Uterus (tissue), 4 donors: Measurements from ENCODE around the gene SCRN2. TPM values are rescaled to one million over a fixed set of nuclear protein-coding genes. Genes with fewer than 3 reads are reported as not detected.

Source experiments
- DNase-seq, 2 donors: peaks; one replicate each; pipeline ENCODE4 v3.0.0-alpha.2; 2019 to 2020
- H3K27ac ChIP-seq, 2 donors: fragments of 200-600 bp; sonication (generic); 1 replicate in 1 of 2; 2 replicates in 1 of 2; pipeline ENCODE4 v1.5.1; 2016 to 2018
- H3K27me3 ChIP-seq, 2 donors: fragments of 200-600 bp; sonication (generic); one replicate each; pipeline ENCODE4 v1.5.1; 2018 to 2019; ENCODE audit warnings: control low read depth in 1 of 2
- H3K36me3 ChIP-seq, 2 donors: fragments of 200-600 bp; sonication (generic); one replicate each; pipeline ENCODE4 v1.5.1; 2019; ENCODE audit warnings: control low read depth in 1 of 2
- H3K4me1 ChIP-seq, 2 donors: fragments of 200-600 bp; sonication (generic); one replicate each; pipeline ENCODE4 v1.5.1; 2018 to 2019; ENCODE audit warnings: control low read depth in 1 of 2
- H3K4me3 ChIP-seq, 2 donors: fragments of 200-600 bp; sonication (generic); 1 replicate in 1 of 2; 2 replicates in 1 of 2; pipeline ENCODE4 v1.5.1; 2018 to 2019; ENCODE audit warnings: mild to moderate bottlenecking in 1 of 2
- H3K9me3 ChIP-seq, 2 donors: fragments of 200-600 bp; sonication (generic); one replicate each; pipeline ENCODE4 v1.5.1; 2019; ENCODE audit warnings: control low read depth in 1 of 2
- POLR2A ChIP-seq, 2 donors: fragments of 450-650 bp; IDR thresholded peaks; one replicate each; pipeline ENCODE4 v1.6.1; 2016; ENCODE audit warnings: antibody characterized with exemption in 2 of 2, mild to moderate bottlenecking in 1 of 2, moderate library complexity in 1 of 2
- intact Hi-C: fragments of 100-400 bp; cut with DNase I; formaldehyde crosslinking; loops from one replicate; pipeline ENCODE4 v1.15.1; 2023; ENCODE audit warnings: low total_unique reads
- total RNA-seq, 4 donors: library from RNA; depleted of rRNA in 3 of 4; stranded (reverse); fragments of >200 nt in 3 of 4; gene quantifications; one replicate each; pipeline versions ENCODE4 v1.1.0 to v1.2.4, GENCODE V29; 2014 to 2023
- TF ChIP-seq, protein P1 (sequence below), 4 experiments: fragments of 200-600 bp in 2 of 4; fragments of 450-650 bp in 2 of 4; sonication (generic) in 2 of 4; IDR thresholded peaks; one replicate each; pipeline ENCODE4 v1.5.1; 2016 to 2019; ENCODE audit warnings: antibody characterized with exemption in 4 of 4, mild to moderate bottlenecking in 2 of 4, moderate library complexity in 1 of 4
- donor health status: DM: yes; HTN: yes; CAD: no.

SCRN2 gene
- total RNA-seq, 4 donors from 2014 or later: 12.4 to 80.7 (median 39.8) TPM

- no peak for DNase-seq
- TF ChIP-seq, protein P1, sequence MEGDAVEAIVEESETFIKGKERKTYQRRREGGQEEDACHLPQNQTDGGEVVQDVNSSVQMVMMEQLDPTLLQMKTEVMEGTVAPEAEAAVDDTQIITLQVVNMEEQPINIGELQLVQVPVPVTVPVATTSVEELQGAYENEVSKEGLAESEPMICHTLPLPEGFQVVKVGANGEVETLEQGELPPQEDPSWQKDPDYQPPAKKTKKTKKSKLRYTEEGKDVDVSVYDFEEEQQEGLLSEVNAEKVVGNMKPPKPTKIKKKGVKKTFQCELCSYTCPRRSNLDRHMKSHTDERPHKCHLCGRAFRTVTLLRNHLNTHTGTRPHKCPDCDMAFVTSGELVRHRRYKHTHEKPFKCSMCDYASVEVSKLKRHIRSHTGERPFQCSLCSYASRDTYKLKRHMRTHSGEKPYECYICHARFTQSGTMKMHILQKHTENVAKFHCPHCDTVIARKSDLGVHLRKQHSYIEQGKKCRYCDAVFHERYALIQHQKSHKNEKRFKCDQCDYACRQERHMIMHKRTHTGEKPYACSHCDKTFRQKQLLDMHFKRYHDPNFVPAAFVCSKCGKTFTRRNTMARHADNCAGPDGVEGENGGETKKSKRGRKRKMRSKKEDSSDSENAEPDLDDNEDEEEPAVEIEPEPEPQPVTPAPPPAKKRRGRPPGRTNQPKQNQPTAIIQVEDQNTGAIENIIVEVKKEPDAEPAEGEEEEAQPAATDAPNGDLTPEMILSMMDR (IDR thresholded peaks at IDR 0.05): no peak
- no peak for TF ChIP-seq POLR2A (IDR thresholded peaks at IDR 0.05)
- Histone ChIP-seq H3K4me1 (no peaks in the 10 kb centered on the region), H3K36me3 (no peaks in the 10 kb centered on the region), H3K27ac (no peak overlapping the region), H3K27me3 (no peaks in the 10 kb centered on the region), H3K4me3 (no peak overlapping the region), H3K9me3 (no peaks in the 10 kb centered on the region)
- intact Hi-C loops: no loop called here
Measured at GRCh38 chr17:47810200-47810821, 30.8 kb downstream of the SCRN2 start.

DNA sequence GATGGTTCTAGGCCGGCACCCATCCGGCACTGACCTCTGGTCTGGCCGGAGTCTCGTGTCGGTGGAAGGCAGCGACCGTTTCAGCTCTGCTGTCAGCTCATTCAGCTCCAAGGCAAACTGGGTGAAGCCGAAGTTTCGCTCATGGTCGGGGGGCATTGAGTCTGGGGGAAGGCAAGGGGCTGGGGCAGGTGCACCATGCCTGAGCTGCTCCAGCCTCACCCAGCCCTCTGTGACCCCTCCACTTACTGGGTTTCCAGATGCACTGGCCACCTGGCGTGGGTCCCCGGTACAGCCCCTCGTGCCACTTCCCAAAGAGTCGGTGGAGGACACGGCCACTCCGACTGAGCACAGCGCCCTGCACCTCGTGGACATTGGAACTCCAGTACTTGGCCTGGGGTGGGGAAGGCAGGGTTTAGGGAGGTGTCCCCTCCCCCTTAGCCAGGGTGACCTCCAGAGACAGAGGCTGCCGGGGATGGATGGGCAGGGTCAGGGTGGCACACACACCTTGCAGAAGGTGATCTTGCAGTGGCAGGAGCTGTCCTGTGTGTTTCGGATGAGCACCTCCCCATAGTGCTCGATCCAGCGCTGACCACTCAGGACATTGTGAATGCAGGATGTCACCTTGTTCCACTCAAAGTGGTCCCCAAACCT lies 32.1 kb downstream of the SCRN2 start:
- Histone ChIP-seq H3K27ac (no peak overlapping the region), H3K36me3 (no peaks in the 10 kb centered on the region), H3K9me3 (no peaks in the 10 kb centered on the region), H3K4me1 (no peaks in the 10 kb centered on the region), H3K27me3 (no peaks in the 10 kb centered on the region), H3K4me3 (no peak overlapping the region)
- no peak for DNase-seq
- TF ChIP-seq, protein P1 (IDR thresholded peaks at IDR 0.05): no peak
- no peak for TF ChIP-seq POLR2A (IDR thresholded peaks at IDR 0.05)
- intact Hi-C loops: no loop called here

DNA sequence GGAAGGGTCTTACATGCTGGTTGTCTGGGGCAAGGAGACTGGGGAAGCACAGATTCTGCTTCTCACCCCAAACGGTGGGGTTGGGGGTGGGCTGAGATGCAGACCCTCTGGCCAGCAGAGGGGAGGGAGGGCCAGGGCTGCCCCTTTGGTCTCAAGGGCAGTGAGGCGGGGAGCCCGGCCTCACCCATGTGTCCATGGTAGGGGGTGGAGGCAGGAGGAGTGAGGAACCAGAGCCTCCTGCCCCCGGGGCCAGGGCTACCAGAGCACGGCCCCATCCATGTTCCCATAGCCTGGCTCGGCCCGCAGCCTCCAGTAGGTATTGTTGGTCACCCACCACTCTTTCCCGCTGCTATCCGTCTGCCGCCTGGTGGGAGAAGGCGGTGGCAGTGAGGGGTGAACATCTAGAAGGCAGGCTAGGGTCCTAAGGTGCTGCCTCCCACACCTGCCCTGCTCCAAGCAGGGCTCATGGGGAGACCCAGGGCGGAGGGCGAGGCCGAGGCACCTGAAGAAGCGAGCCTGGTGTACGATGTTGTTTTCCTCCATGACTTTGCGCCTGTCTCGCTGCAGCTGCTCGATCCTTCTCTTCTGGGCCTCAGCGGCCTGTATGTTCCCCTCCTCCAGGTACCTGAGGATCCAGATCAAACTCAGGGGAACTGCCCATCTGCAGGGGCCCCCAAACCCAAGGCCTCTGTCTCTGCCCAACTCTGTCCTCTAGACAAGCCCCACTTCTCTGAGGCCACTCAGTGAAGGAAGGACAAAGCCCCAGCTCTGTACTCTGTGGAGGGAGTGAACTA lies 32.8 kb downstream of the SCRN2 start:
- no peak for DNase-seq
- Histone ChIP-seq H3K9me3 (no peaks in the 10 kb centered on the region), H3K36me3 (no peaks in the 10 kb centered on the region), H3K4me3 (no peak overlapping the region), H3K4me1 (no peaks in the 10 kb centered on the region), H3K27ac (no peak overlapping the region), H3K27me3 (no peaks in the 10 kb centered on the region)
- TF ChIP-seq, protein P1 (IDR thresholded peaks at IDR 0.05): no peak
- TF ChIP-seq POLR2A (IDR thresholded peaks at IDR 0.05): no peak
- intact Hi-C loops: no loop called here

- Histone ChIP-seq H3K27me3 (no peaks in the 10 kb centered on the region), H3K4me3 (no peak overlapping the region), H3K4me1 (no peaks in the 10 kb centered on the region), H3K36me3 (no peaks in the 10 kb centered on the region), H3K27ac (no peak overlapping the region), H3K9me3 (no peaks in the 10 kb centered on the region)
- intact Hi-C loops: no loop called here
- no peak for DNase-seq
- TF ChIP-seq, protein P1 (IDR thresholded peaks at IDR 0.05): no peak
- no peak for TF ChIP-seq POLR2A (IDR thresholded peaks at IDR 0.05)
Measured at GRCh38 chr17:47807421-47807820, 33.7 kb downstream of the SCRN2 start.

DNA sequence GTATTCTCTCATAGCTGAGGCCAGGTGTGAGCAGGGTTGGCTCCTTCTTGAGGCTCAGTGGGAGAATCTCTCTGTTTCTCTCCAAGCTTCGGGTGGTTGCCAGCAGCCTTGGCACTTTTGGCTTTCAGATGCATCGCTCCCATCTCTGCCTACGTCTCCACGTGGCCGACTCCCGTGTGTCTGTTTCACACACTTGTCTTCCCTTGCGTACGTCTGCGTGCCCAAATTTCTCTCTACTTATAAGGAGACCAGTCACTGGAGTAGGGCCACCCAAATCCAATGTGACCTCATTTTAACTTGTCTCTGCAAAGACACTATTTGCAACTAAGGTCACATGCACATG lies 34.2 kb downstream of the SCRN2 start:
- Histone ChIP-seq H3K4me3 (no peak overlapping the region), H3K36me3 (no peaks in the 10 kb centered on the region), H3K9me3 (no peaks in the 10 kb centered on the region), H3K4me1 (no peaks in the 10 kb centered on the region), H3K27me3 (no peaks in the 10 kb centered on the region), H3K27ac (no peak overlapping the region)
- intact Hi-C loops: no loop called here
- TF ChIP-seq, protein P1 (IDR thresholded peaks at IDR 0.05): no peak
- no peak for TF ChIP-seq POLR2A (IDR thresholded peaks at IDR 0.05)
- DNase-seq: no peak
